SU-DHL-6 (cell line): ENCODE measurements around the gene B4GALT1.

Source experiments
- EZH2phosphoT487 ChIP-seq: fragments of 200-600 bp; sonication (generic), shearing (Covaris generic); conservative IDR thresholded peaks from 2 replicates; pipeline ENCODE4 v1.6.1; 2018; ENCODE audit warnings: mild to moderate bottlenecking, antibody characterized with exemption, low read length, moderate library complexity, mixed read lengths
- TF ChIP-seq, protein P1 (sequence below): fragments of 200-600 bp; sonication (generic); IDR thresholded peaks from one replicate; pipeline ENCODE4 v1.5.1; 2017; ENCODE audit warnings: antibody characterized with exemption, mild to moderate bottlenecking, low read length, moderate library complexity; ENCODE audit not compliant: insufficient read depth, poor library complexity, severe bottlenecking

- TF ChIP-seq, protein P1, sequence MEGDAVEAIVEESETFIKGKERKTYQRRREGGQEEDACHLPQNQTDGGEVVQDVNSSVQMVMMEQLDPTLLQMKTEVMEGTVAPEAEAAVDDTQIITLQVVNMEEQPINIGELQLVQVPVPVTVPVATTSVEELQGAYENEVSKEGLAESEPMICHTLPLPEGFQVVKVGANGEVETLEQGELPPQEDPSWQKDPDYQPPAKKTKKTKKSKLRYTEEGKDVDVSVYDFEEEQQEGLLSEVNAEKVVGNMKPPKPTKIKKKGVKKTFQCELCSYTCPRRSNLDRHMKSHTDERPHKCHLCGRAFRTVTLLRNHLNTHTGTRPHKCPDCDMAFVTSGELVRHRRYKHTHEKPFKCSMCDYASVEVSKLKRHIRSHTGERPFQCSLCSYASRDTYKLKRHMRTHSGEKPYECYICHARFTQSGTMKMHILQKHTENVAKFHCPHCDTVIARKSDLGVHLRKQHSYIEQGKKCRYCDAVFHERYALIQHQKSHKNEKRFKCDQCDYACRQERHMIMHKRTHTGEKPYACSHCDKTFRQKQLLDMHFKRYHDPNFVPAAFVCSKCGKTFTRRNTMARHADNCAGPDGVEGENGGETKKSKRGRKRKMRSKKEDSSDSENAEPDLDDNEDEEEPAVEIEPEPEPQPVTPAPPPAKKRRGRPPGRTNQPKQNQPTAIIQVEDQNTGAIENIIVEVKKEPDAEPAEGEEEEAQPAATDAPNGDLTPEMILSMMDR = no peak
- no peak for TF ChIP-seq EZH2phosphoT487
Measured at GRCh38 chr9:33125461-33125860, 41.7 kb downstream of the B4GALT1 start.
